HG02970 (cell line): Measurements from ENCODE around the gene SBK3.
"Not testable (repeated sequence)": the region's sequence is repeated elsewhere in the genome, so short reads cannot be mapped to it uniquely, and the experiment has no call there.

Experiments
- ATAC-seq: cut with Tn5 transposase; IDR thresholded peaks from one replicate; pipeline ENCODE4 v1.9.1; 2021; ENCODE audit warnings: mild to moderate bottlenecking, moderate library complexity, moderate number of reproducible peaks; ENCODE audit not compliant: unreplicated experiment, low FRiP score

Gene SBK3

DNA sequence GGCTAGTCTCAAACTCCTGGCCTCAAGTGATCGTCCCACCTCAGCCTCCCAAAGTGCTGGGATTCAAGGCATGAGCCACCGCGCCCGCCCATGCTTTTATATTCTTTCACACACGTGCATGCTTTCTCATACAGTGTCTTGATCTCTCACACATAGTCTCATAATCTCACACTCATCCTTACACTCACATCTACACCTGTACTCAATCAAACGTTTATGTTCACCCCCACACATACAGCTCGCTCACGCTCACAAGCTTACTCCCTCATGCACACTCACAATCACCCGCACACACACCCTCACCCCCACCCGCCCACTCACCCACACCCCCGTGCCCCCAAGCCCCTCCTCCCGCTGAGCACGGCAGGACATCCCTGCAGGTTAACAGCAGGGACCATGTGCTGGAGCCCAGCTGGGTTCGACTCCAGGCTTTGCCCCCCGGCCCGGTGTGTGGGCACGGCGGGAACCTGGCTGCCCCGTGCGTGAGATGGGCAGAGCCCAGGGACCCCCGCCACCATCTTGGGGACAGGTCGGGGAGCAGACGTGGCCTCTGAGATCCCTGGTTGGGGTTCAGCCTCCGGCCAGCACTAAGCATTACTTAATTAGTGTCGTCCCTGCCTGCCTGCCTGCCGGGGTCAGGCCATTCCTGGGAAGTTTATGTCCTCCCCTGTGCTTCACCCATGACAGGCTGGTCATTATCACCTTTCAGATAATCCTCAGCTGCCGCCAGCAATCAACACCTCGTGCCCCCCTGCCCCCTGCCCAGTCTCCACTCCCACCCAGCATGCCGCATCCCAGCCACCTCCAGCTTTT, 19.8 kb downstream of the SBK3 start:
- no peak for ATAC-seq

DNA sequence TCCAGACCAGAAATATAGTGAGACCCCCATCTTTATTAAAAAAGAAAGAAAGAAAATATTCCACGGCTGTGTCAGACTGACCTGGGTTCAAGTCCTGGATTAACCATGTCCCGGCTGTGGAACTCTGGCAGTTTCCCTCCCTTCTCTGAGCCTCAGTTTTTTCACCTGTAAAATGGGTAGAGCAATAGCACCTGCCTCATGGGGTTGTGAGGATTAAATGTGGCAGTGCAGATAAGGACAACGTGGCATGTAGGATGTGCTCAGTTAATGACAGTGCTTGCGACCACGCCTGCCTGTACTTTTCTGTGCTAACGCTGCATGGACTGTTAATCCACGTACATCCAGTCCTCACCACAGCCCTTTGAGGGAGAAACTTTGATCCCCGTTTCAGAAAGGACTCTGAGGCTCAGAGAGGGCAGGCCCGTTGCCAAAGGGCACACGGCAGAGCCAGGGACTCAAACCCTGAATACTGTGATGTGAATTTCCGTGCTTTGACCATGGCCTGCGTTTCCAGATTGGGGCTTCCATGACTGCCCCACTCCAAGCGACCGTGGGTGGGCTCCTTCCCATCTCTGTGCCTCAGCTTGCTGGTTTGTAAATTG, 24.6 kb downstream of the SBK3 start:
- no peak for ATAC-seq

DNA sequence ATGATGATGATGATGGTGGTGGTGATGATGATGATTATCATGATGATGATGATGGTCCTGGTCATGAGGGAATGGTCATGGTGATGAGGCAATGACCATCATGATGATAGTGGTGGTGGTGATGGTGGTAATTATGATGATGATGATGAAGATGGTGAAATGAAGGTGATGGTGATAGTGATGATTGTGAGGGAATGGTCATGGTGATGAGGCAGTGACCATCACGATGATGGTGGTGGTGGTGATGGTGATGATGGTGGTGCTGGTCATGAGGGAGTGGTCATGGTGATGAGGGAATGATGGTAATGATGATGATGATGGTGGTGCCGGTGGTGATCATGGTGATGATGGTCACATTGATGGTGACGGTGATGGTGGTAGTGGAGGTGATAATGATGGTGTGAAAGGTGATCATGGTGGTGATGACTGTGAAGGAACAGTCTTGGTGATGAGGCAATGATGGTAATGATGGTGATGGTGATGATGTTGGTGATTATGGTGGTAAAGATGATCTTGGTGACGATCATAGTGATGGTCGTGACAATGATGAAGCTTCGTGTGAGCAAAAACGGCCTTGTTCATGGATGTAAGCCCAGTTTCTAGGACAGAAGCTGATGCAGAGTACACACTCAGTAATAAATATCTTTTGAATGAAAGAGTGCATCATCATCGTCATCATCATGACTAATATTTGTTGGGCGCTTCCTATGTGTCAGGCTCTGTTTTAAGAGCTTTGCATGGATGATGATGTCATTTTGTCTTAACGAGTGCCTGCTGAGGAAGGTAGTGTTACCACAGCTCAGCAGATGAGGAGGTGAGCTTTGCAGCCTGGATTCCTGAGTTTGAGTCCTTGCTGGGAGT, 25.7 kb downstream of the SBK3 start:
- no peak for ATAC-seq

DNA sequence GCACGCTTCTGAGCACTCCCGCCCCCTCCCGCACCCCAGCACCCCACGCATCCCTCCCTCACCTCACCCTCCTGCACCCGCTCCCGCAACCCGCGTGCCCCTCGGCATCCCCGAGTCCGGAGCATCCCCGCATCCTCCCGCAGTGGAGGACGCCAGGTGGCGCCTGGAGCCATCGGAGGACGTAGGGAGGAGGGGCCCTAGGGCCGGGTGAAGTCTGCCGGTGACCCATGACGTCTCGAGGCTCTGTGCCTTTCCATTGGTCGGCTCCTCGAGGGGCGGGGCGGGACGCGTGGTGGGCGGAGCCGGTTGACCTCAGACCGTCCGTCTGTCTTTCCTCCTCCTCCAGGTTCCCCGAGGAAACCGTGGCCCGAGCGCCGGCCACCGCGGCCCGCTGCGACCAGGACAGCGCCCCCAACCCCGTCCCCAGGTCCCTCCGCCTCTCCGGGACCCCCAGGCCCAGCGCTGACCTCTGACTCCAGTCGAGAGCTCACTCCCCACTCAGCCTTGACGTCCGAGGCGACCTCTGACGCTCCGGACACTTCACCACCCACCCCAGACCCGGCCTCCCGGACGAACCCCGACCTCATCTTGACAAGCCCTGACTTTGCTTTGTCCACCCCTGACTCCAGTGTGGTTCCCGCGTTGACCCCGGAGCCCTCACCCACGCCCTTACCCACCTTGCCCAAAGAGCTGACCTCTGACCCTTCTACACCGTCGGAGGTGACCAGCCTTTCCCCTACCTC, 28.3 kb downstream of the SBK3 start:
- ATAC-seq, result peak; percentile 96

DNA sequence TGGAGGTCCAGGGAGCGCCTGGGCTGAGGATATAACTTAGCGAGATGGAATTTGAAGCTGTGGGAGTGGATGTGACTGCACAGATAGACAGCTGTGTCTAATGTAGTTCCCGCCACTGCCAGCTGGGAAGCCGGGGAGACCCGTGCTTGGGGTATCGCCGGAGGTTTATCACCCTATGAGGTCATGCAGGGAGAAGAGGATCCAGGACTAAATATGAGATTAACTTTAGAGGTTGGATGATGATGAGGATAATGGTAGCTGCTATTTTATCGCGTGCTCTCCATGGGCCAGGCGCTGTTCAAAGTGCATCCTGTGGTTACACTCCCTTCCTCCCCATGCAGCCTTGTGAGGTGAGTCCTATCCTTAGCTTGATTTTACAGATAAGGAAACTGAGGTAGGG, 37.2 kb downstream of the SBK3 start:
- no peak for ATAC-seq

DNA sequence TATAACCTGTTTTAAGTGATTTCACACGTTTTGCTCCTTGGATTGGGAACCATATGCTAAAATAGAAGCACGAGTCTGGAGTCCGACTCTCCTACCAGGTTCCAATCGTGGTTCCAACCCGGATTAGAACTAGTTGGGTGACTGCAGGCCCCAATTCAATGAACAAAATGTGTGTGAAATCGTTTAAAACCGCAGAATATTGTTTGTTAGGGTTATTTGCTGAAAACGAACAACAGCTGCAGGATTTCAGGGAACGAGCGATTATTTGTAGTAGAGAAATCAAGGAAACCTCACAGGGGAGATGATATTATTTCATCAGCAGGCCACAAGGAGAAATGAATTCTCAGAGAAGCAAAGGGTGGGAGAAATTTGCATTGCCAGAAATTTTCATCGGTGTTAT, 40.4 kb downstream of the SBK3 start:
- no peak for ATAC-seq

DNA sequence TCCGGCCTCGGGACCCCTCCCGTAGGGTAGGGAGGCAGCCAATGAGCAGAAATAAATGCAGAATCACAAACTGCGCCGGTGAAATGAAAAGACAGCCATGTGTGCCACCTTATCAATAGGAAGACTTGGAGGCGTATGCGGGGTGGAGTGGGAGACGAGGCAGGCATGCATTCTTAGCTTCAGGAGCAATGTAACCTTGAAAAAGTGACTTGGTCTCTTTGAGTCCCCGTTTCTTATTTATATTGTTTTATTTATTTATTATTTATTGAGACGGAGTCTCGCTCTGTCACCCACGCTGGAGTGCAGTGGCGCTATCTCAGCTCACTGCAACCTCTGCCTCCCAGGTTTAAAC, 41.1 kb downstream of the SBK3 start:
- no peak for ATAC-seq

DNA sequence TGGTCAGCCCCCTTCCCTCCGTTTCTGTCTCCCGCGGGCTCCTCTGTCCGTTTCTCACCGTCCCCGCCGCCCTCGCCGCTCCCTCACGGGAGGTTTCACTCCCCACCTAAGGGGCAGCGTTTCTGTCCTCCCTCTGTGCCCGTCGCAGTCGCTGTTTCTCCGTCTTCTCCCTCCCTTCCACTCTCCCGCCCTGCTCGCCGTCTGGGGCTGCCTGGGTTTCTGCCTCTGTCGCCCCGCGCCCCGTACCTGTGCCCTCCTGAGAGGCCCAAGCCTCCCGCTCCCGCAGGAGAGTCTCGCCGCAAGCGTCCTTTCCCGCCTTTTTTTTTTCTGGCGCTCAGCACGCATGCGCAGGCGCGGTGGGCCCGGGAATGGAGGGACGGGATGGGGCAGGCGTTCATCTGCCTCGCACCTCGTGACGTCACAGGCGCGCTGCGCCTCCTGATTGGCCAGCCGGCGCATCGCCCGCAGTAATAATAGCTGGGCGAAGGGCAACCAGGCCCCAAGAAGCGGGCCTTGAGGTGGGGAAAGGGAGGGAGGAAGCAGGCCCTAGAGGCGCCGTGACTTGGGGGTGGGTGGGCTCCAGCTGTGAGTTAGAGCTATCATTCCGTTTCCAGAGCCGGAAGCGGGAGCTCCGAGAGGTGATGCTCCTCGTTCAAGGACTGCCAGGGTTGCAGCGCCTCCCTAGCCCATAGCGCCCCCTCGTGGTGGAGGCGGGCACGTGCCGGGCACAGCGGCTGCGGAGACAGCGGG, 41.7 kb downstream of the SBK3 start:
- peak; percentile 91 for ATAC-seq

DNA sequence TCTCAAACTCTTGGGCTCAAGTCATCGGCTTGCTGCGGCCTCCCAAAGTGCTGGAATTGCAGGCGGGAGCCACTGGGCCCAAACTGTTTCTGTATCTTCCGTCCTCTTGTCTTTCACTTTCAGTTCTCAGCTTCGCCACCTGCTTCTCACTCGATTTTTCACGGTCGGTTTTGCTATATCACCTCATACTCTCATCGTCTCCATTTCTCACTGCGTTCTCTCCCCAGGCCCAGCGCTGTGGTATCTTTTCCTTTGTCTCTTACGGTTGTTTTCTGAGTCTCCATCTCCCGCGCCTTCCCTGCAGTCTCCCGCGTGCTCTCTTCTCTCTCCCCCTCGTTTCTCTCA, 42.2 kb downstream of the SBK3 start:
- ATAC-seq, result no peak

DNA sequence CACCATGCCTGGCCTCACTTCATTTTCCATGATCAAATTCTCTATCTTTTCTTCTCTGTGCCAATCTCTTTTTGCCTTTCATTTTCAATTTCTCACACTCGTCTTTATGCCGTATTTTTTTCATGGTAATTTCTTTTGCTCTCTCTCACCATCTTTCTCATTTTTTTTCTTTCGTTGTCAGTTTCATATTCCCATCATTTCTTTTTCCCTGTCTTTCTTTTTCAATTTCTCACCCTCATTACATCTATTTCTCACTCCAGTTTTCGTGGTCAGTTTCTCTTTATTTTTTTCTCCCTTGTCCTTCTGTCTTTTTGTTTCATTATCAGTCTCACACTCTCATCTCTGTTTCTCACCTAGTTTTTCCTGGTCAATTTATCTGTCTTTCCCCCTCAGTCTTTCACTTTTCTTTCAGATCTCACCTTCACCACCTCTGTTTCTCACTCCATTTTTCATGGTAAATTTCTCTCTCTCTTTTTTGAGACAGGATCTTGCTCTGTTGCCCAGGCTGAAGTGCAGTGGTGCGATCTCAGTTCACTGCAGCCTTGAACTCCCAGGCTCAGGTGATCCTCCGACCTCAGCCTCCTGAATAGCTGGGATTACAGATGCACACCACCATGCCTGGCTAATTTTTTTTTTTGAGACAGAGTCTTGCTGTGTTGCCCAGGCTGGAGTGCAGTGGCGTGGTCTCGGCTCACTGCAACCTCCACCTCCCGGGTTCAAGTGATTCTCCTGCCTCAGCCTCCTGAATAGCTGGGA, 43.0 kb downstream of the SBK3 start:
- ATAC-seq, result no peak

DNA sequence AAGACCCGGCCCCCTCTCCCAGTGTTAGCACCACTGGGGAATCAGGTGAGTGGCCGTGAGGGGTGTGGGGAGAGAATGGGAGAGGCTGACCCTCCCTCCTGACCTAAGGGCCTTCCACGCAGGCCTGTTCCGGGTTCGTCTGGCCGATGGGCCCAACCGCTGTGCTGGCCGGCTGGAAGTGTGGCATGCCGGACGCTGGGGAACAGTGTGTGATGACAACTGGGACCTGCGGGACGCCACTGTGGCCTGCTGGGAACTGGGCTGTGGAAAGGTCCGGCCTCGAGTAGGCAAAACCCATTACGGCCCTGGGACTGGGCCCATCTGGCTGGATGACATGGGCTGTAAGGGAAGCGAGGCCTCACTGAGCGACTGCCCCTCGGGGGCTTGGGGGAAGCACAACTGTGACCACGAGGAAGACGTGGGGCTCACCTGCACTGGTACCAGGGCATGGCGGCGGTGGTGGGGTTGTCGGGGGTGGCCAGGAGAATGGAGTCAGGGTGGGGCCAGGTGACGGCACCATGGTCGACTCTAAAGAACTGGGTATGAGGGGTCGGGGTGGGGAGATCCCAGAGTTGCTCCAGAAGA, 44.9 kb downstream of the SBK3 start:
- no peak for ATAC-seq

DNA sequence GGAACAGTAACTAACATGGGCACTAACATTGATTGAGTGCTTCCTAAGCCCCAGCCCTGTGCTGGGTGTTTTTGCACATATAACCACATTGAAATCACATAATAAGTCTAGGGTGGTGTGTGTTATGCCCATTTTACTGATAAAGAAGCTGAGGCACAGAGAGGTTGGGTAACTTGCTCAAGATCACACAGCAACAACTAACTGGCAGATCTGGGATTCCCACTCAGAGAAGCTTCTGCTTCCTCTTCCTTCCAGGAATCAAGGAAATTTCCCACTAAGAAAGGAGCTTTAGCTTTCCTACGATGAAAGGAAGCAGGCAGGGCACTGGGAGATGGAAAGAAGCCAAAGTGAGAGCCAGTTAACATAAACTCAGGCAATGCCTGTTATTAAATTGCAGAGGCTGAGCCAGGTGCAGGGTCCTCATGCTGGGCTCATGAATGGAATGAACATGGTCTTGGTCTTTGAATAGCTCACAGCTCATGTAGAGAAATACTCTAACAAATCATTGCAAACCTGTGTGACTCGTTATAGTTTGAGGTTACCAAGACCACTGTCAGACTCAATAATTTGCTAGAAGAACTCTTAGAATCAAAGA, 47.0 kb downstream of the SBK3 start:
- ATAC-seq, result no peak

DNA sequence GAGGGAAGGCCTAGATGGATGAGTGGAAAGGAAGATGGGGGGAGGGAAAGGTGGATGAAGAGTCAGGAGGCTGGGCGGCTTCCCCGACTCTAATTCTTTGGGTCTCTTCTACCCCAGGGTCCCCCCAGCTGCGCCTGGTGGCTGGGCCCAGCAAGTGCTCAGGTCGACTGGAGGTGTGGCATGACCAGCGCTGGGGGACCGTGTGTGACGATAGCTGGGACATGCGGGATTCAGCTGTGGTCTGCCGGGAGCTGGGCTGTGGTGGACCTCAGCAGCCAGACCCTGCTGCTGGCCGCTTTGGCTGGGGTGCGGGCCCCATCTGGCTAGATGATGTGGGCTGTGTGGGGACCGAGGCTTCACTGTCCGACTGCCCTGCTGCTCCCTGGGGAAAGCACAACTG, 47.6 kb downstream of the SBK3 start:
- ATAC-seq, result no peak

DNA sequence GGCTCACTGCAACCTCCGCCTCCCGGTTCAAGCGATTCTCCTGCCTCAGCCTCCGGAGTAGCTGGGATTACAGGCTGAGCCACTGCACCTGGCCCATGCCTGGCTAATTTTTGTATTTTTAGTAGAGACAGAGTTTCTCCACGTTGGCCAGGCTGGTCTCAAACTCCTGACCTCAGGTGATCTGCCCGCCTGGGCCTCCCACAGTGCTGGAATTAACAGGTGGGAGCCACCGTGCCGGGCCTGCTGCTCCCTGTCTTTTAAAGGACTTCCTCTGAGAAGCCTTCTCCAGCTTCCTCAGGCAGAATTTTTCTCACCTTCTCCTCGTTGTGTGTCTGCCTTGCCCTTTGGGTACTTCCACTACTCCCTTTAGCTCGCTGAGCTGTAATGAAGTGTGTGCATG, 48.5 kb downstream of the SBK3 start:
- not testable (repeated sequence) for ATAC-seq

DNA sequence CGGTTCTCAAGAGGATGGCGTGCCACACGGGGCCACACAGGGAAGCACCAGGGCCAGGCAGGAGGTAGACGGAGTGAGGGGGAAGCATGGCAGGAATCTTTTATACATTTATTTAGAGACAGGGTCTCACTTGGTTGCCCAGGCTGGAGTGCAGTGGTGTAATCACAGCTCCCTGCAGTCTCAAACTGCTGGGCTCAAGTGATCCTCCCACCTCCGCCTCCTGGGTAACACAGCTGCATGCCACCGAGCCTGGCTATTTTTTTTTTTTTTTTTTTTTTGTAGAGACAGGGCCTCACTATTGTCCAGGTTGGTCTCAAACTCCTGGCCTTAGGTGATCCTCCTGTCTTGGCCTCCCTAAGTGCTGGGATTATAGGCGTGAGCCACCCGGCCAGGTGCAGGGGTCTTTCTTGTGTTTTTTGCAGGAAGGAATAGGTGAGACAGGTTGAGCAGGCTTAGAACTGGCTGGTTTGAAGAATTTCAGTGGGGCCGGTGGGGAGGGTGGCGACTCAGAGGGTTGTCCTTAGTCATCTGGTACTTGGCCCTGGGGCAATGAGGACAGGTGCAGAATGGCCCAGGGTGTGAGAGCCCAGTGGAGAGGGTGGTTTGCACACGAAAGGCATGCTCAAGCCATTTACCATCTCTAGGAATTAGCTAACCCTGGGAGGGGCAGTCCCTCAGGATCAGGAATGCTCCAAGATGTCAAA, 49.5 kb downstream of the SBK3 start:
- no peak for ATAC-seq

DNA sequence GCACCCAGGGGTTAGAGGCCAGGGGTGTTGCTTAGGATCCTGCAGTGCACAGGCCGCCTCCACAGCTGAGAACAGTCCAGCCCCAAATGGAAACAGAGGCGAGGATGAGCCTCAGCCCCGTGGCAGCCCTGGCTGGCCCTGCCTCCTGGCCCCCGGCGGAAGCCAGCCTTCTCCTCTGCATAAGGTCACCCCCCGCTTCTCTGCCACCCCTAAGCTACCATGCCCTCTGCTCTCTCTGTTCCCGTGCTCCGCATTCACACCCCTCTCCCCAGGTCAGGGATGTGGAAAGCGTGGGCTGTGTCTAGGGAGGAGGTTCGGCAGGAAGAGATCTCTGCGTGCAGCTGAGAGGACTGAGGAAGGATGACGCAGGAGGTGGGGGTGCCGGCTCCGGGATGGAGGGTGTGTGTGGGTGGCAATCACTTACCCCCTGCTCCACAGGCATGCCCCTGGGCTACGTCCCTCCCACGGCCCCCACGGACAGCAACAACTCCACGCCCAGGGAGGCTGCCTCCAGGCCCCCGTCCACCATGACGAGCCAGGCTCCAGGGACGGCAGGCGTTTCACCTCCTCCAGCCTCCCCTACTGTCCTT, 51.1 kb downstream of the SBK3 start:
- no peak for ATAC-seq

DNA sequence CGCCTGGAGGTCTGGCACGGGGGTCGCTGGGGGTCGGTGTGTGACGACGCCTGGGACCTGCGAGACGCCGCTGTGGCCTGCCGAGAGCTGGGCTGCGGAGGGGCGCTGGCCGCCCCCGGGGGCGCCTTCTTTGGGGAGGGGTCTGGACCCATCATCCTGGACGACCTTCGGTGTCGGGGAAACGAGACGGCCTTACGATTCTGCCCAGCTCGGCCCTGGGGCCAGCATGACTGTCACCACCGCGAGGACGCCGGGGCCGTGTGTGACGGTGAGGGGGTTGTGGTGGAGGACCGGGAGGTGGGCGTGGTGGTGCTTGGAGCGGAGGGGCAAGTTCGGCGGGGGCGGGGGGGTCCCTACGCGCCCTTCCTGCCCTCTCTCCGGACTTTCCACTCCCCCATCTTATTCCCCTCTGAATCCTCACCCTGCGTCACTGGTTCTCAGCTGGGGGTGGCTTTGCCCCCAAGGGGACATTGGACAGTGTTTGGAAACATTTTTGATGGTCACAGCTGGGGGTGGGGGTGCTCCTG, 51.6 kb downstream of the SBK3 start:
- no peak for ATAC-seq
